Measurements from ENCODE around the gene FRMD4A. TPM values are rescaled to one million over a fixed set of nuclear protein-coding genes. Genes with fewer than 3 reads are reported as not detected.

The FRMD4A gene
- total and polyA plus RNA-seq, 2 experiments from 2014 or later: 5.4 to 10.3 TPM

- Histone ChIP-seq H3K4me2 (no peak overlapping the region), H3K27me3 (no peaks in the 10 kb centered on the region), H4K20me1 (ENCODE audit: insufficient read depth, poor library complexity, severe bottlenecking) (no peaks in the 10 kb centered on the region), H3K4me1 (ENCODE audit: insufficient read depth) (no peaks in the 10 kb centered on the region), H3K79me2 (no peaks in the 10 kb centered on the region), H3K9me3 (ENCODE audit: low read depth) (no peaks in the 10 kb centered on the region), H2AFZ (no peak overlapping the region), H3K27ac (no peak overlapping the region), H3K36me3 (replicated peaks; ENCODE audit: insufficient read depth, low read depth) (no peaks in the 10 kb centered on the region), H3K4me3 (no peak overlapping the region), H3K9me2 (replicated peaks; ENCODE audit: insufficient read depth) (no peaks in the 10 kb centered on the region)
- 72% methylated on average over 8 of the region's 8 CpGs for WGBS (ENCODE audit: low lambda C conversion rate, missing lambda C conversion rate)
- DNase-seq (ENCODE audit: low spot score): no peak
- TF ChIP-seq EZH2 (IDR thresholded peaks at IDR 0.05; ENCODE audit: borderline replicate concordance) (no peak), EZH2phosphoT487 (IDR thresholded peaks at IDR 0.05; ENCODE audit: low read depth, severe bottlenecking, unreplicated experiment) (no peak), CTCF (IDR thresholded peaks at IDR 0.05; ENCODE audit: poor library complexity) (no peak)
These were observed 230.8 kb downstream of the FRMD4A start for GRCh38 chr10:14099885-14100284.

GRCh38 chr10:14093730-14094484 is 236.8 kb downstream of the FRMD4A start:
- H3K9me3 ChIP-seq (ENCODE audit: low read depth): no peaks in the 10 kb centered on the region
- H3K4me3 ChIP-seq: no peak overlapping the region
- H4K20me1 ChIP-seq (ENCODE audit: insufficient read depth, poor library complexity, severe bottlenecking): no peaks in the 10 kb centered on the region
- no peaks in the 10 kb centered on the region for H3K79me2 ChIP-seq
- DNase-seq (ENCODE audit: low spot score): peak; percentile 30
- no peak overlapping the region for H2AFZ ChIP-seq
- no peaks in the 10 kb centered on the region for H3K27me3 ChIP-seq
- no peak overlapping the region for H3K4me2 ChIP-seq
- no peaks in the 10 kb centered on the region for H3K9me2 ChIP-seq (replicated peaks; ENCODE audit: insufficient read depth)
- WGBS (ENCODE audit: low lambda C conversion rate, missing lambda C conversion rate): 48% methylated on average over 14 of the region's 14 CpGs
- H3K4me1 ChIP-seq (ENCODE audit: insufficient read depth): no peaks in the 10 kb centered on the region
- TF ChIP-seq EZH2phosphoT487 (IDR thresholded peaks at IDR 0.05; ENCODE audit: low read depth, severe bottlenecking, unreplicated experiment) (no peak), EZH2 (IDR thresholded peaks at IDR 0.05; ENCODE audit: borderline replicate concordance) (no peak), CTCF (IDR thresholded peaks at IDR 0.05; ENCODE audit: poor library complexity) (peak; percentile 71)
- no peaks in the 10 kb centered on the region for H3K36me3 ChIP-seq (replicated peaks; ENCODE audit: insufficient read depth, low read depth)
- no peak overlapping the region for H3K27ac ChIP-seq

GRCh38 chr10:14092799-14093198 is 237.9 kb downstream of the FRMD4A start:
- TF ChIP-seq EZH2phosphoT487 (IDR thresholded peaks at IDR 0.05; ENCODE audit: low read depth, severe bottlenecking, unreplicated experiment) (no peak), CTCF (IDR thresholded peaks at IDR 0.05; ENCODE audit: poor library complexity) (no peak), EZH2 (IDR thresholded peaks at IDR 0.05; ENCODE audit: borderline replicate concordance) (no peak)
- Histone ChIP-seq H2AFZ (no peak overlapping the region), H3K4me3 (no peak overlapping the region), H3K79me2 (no peaks in the 10 kb centered on the region), H4K20me1 (ENCODE audit: insufficient read depth, poor library complexity, severe bottlenecking) (no peaks in the 10 kb centered on the region), H3K4me2 (no peak overlapping the region), H3K9me3 (ENCODE audit: low read depth) (no peaks in the 10 kb centered on the region), H3K36me3 (replicated peaks; ENCODE audit: insufficient read depth, low read depth) (no peaks in the 10 kb centered on the region), H3K4me1 (ENCODE audit: insufficient read depth) (no peaks in the 10 kb centered on the region), H3K9me2 (replicated peaks; ENCODE audit: insufficient read depth) (no peaks in the 10 kb centered on the region), H3K27ac (no peak overlapping the region), H3K27me3 (no peaks in the 10 kb centered on the region)
- 87% methylated on average over 5 of the region's 5 CpGs for WGBS (ENCODE audit: low lambda C conversion rate, missing lambda C conversion rate)
- DNase-seq (ENCODE audit: low spot score): no peak

Measured in hepatocyte (in vitro differentiated cells).